Measurements from ENCODE around the gene ADGRG2. TPM values are rescaled to one million over a fixed set of nuclear protein-coding genes. Genes with fewer than 3 reads are reported as not detected.

Gene ADGRG2
- total RNA-seq, 4 donors from 2014 or later = 0.30 to 18.7 (median 1.7) TPM

GRCh38 chrX:19127649-19128168 is 5.4 kb upstream of the ADGRG2 start:
- Histone ChIP-seq H3K4me1 (no peaks in the 10 kb centered on the region), H3K9me3 (no peaks in the 10 kb centered on the region), H3K27ac (no peak overlapping the region), H3K36me3 (no peaks in the 10 kb centered on the region), H3K4me3 (no peak overlapping the region), H3K27me3 (no peaks in the 10 kb centered on the region)
- intact Hi-C loops (cut with DNase I; ENCODE audit: low total_unique reads) = no loop called here
- TF ChIP-seq POLR2A (IDR thresholded peaks at IDR 0.05) (no peak), CTCF (IDR thresholded peaks at IDR 0.05) (no peak)
- peak in 1 of 2 donors; percentile 13 for DNase-seq

GRCh38 chrX:19122641-19123009 is 357 bp upstream of the ADGRG2 start:
- intact Hi-C loops (cut with DNase I; ENCODE audit: low total_unique reads) = no loop called here
- Histone ChIP-seq H3K27ac (no peak overlapping the region), H3K9me3 (no peaks in the 10 kb centered on the region), H3K36me3 (no peaks in the 10 kb centered on the region), H3K4me1 (no peaks in the 10 kb centered on the region), H3K4me3 (no peak overlapping the region), H3K27me3 (no peaks in the 10 kb centered on the region)
- DNase-seq = no peak
- TF ChIP-seq CTCF (IDR thresholded peaks at IDR 0.05) (no peak), POLR2A (IDR thresholded peaks at IDR 0.05) (no peak)

- Histone ChIP-seq H3K9me3 (no peaks in the 10 kb centered on the region), H3K4me1 (no peaks in the 10 kb centered on the region), H3K27ac (no peak overlapping the region), H3K27me3 (no peaks in the 10 kb centered on the region), H3K4me3 (peak overlapping the region in 1 of 2 donors; percentile 33), H3K36me3 (no peaks in the 10 kb centered on the region)
- TF ChIP-seq CTCF (IDR thresholded peaks at IDR 0.05) = no peak
- no peak for TF ChIP-seq POLR2A (IDR thresholded peaks at IDR 0.05)
- no peak for DNase-seq
- intact Hi-C loops (cut with DNase I; ENCODE audit: low total_unique reads) = no loop called here
Measured at GRCh38 chrX:19121466-19121865, 802 bp downstream of the ADGRG2 start.

- intact Hi-C loops (cut with DNase I; ENCODE audit: low total_unique reads) = no loop called here
- no peak overlapping the region for H3K4me3 ChIP-seq
- no peaks in the 10 kb centered on the region for H3K9me3 ChIP-seq
- no peak overlapping the region for H3K27ac ChIP-seq
- no peaks in the 10 kb centered on the region for H3K27me3 ChIP-seq
- no peaks in the 10 kb centered on the region for H3K4me1 ChIP-seq
- TF ChIP-seq POLR2A (IDR thresholded peaks at IDR 0.05) = no peak
- TF ChIP-seq CTCF (IDR thresholded peaks at IDR 0.05) = no peak
- no peaks in the 10 kb centered on the region for H3K36me3 ChIP-seq
- no peak for DNase-seq
Measured at GRCh38 chrX:19110642-19111041, 11.6 kb downstream of the ADGRG2 start.

- H3K27me3 ChIP-seq = no peaks in the 10 kb centered on the region
- no peak for DNase-seq
- no peak overlapping the region for H3K27ac ChIP-seq
- H3K4me1 ChIP-seq = no peaks in the 10 kb centered on the region
- no peaks in the 10 kb centered on the region for H3K9me3 ChIP-seq
- no peak overlapping the region for H3K4me3 ChIP-seq
- TF ChIP-seq CTCF (IDR thresholded peaks at IDR 0.05) (no peak), POLR2A (IDR thresholded peaks at IDR 0.05) (no peak)
- H3K36me3 ChIP-seq = no peaks in the 10 kb centered on the region
- intact Hi-C loops (cut with DNase I; ENCODE audit: low total_unique reads) = no loop called here
Measured at GRCh38 chrX:19107035-19107434, 15.2 kb downstream of the ADGRG2 start.
